Stimulated activated CD8-positive, alpha-beta memory T cell treated with anti-CD3 and anti-CD28 coated beads, Interleukin-2, amount 100 ng/mL, for 48 hours (primary cell): ENCODE data around the gene TCF15.
A peak's percentile ranks its signal among the peaks of the same experiment; 100 is the strongest.

Experiments
- DNase-seq, 2 donors: peaks; one replicate each; pipeline ENCODE4 v3.0.0-alpha.2; 2020; ENCODE audit warnings: low read depth in 2 of 2

TCF15 gene

GRCh38 chr20:610130-611046 lies at the start of gene TCF15:
Gene TCF15 (minus strand): TSS chr20:610309. CDS start chr20:610237, 72 bp downstream.
- no peak for DNase-seq

GRCh38 chr20:658731-659291 lies 48.7 kb upstream of the TCF15 start:
- DNase-seq, result no peak

DNA sequence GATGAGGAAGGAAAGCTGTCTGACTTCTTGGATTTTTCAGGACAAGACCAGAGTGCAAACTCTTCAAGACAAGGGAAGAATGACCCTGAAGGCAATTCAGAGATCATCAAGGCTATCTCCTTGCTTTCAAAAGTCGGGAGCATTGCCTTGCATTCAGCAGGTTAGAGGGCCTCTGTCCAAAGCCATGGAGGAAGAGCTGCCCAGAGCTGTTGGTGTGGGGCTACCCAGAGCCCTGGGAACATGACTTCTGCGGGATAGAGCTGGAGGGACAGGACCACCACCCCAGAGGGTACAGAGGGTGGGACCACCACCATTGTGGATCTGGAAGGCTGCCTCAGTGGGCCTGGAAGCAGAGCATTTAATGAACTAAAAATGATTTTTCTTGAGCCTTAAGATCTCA lies 48.1 kb upstream of the TCF15 start:
- no peak for DNase-seq

DNA sequence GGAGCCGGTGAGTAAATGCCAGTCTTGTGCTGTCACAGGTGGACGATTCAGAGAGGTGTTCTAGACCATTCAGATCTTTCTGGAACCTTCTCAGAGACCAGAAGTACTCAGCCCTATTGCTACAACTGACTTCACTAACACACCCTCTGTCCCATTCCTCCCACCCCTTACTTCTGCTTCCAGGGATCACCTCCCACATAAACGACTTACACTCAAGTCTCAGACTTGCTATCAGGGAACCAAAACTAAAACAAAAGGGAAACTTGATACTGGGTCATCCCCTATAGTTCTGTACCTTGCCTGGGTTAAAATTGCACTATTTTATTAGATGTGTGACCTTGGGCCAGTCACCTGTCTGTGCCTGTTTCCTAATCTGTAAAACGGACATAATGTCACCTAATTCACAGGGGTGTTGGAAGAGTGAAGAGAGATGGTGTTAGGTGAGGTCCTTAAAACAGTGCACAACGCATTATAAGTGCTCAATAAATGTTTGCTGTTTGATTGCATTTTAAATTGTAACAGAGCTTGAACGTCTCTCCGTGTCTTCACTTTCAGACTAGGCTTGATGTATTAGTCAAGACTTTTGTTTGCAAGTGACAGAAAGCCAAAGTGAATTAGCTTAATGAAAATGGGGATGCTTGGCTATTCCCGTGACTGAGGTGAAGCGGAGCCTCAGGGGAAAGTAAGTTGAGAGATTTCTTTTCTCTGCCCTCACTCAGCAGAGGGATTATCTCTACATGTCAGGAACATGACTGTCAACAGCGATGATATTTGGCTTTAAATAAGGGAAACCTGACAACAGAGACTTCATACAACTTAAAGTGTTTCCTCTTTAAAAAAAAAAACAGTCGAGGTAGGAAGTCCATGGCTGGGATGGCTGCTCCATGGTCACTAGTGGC lies 45.9 kb upstream of the TCF15 start:
- DNase-seq, result no peak

DNA sequence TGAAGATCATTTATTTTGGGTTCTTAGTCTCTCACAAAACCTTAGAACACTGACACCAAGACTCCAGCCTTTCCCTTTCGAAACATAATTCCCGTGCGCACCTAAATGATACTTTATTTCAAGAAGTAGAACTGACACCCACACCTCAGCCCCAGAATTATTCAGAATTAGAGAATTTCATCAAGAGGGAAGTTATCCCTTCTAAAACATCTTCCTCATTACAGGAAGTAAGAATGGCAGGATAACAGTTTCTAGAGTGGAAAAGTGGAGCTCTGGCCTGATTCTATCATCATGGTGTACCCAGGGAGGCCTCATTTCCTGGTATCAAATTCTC lies 44.3 kb upstream of the TCF15 start:
- DNase-seq, result no peak

DNA sequence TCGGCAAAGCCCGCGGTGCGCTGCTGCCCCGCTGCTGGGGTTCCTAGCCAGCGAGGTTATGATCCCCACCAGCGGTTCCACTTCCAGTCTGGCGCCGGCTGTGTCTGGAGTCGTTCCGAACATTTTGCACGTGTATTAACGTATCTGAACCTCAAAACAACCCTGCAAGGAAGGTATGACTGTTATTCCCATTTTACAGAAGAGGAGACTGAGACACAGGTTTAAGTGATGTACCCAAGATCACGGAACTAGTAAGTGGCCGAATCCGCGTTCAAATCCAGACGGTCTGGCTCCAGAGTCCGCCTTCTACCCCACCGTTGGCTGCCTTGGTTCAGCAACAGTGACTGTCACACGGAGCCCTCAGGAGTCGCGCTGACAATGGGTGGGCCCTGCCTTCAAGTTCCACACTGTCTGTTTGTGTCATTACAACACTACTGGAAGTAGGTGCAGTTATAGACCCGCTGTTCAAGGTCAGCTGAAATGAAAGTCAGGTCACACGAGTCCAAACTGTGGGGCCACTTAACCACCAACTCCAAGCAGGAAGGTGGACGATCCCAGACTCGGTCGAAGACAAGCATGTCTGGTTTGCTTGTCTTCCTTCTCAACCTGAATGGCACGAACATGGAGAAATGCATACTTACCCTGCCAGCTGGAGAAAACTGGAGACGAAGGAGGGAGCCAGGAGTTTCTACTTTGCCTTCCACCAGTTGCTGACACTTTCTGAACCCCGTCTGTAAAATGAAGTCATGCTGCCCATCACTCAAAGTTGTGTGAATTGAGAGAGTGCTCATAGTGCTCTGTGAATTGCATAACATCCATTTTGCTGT lies 43.7 kb upstream of the TCF15 start:
- DNase-seq, result no peak

DNA sequence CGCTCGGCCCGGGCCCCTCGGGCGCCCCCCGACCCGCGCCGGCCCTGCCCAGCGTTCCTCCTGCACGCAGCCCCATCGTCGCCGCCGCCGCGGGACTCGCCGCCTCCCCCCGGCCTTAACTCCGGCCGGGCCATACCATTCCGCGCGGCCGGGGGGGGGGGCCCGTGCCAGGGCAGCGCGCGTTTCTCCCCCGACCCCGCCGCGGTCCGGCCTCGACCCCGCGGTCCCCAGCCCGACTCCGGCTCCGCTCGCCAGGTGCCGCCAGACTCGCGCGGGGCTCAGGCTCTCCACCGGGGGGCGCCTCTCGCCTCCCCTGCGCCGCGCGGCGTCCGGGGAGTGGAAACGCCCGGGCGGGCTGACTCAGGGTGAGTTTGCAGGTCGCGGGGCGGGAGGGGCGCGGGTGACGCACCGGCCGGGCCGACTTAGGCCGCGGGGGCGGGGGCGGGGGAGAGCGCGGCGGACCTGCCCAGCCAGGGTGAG lies 43.0 kb upstream of the TCF15 start, which contains the start of gene SRXN1:
Gene SRXN1, minus strand, starts transcription at position 91 of the 480 bp plus-strand sequence. Its CDS starts 15 bp downstream, at position 76.
- peak; percentile 79 to 86 for DNase-seq

DNA sequence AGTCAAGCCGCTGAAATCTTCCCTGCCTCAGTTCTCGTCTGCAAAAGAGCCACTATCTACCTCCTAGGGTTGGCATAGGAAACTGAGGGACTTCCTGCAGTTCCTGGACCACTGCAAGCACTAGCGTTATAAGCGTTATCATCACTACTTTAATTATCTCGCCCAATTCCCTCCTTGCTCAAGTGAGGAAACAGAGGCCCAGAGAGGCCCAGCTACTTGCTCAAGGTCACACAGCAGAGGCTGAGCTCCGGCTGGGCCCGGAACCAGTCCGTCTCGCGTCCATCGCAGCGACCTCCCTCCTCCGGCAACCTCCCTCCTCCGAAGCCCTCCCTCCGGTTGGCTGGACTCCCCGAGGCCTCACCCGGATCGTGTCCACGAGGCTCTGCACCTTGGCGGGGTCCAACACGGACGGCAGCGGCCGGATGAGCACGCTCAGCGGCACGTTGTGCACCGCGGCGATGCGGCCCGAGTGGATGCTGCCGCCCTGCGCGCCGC lies 42.6 kb upstream of the TCF15 start:
- no peak for DNase-seq

DNA sequence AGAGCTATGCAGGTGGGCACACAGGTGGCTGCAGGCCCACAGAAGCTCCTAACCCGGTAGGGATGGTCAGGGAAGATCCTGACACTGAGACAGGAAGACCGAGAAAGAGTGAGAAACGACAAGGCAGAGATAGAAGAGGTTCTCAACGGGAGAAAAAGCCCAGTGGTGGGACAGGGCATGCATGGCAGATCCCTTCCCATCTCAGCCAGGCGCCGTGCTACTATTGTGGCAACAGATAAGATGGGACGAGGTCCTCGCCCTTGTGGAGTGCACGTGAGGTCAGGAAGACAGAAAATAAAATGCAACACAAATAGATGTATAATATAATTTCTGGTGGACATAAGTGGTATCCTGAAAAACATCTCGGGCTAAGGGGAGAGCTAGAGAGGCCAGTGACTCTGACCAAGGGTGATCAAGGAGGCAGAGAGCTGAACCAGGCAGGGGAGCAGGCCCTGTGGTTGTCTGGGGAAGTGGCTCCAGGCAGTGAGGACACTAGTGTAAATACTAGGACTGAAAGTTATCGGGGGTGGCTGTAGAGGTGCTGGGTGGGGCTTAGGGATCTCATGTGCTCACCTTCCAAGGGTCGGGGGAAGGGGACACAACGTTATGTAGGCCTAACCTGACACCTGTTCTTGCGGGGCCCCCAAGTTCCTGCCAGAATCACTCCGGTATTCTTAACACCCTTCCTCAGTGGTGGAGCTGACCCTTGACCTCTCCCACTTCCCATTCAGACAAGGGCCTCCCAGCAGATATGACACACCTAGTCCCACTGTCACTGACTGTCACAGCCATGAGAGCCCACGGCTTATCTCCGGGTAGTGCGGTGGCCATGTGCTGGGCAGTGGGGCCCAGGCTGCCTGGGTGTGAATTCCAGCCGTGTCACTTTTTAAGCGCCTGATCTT lies 41.9 kb upstream of the TCF15 start:
- DNase-seq, result no peak

GRCh38 chr20:650954-651353 lies 40.8 kb upstream of the TCF15 start:
- DNase-seq, result no peak

DNA sequence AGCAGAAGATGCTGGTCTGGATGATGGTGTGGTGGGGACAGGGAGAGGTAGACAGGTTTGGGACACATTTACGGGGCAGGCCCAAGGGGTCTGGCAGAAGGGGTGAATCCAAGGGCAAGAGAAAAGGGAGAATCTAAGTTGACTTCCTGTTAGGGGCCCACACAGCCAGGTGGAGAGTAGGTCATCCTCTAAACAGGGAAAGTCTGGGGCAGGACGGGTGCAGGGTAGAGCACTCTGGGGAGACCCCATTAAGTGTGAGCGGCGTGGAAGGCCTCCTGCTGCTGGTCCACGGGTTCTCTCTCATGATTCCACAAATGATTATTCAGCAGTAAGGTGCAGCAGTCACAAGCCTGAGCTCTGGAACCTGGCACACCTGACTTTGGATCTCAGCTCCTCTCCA lies 40.2 kb upstream of the TCF15 start:
- no peak for DNase-seq

DNA sequence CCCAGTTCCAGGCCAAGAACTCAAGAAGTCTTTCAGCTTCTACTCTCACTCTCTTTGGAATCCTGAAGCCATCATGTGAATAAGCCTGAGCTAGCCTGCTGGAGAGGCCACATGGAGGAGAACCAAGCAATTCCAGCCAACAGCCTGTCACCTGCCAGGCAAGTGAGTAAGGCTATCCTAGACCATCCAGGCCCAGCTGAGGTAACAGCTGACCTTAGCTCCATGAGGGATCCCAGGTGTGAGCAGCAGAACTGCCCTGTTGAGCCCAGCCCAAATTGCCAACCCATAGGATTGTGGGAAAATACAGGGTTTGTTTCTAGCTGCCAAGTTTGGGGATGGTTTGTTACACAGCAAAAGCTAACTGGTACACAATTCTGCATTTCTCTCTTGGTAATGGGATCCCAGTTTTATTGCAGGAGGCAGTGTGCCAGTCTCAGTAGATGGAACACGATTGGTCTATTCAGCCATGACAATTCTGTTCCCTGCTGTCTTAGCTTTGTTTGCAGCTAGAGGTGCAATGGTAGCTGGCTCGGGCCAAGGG lies 37.4 kb upstream of the TCF15 start:
- no peak for DNase-seq

DNA sequence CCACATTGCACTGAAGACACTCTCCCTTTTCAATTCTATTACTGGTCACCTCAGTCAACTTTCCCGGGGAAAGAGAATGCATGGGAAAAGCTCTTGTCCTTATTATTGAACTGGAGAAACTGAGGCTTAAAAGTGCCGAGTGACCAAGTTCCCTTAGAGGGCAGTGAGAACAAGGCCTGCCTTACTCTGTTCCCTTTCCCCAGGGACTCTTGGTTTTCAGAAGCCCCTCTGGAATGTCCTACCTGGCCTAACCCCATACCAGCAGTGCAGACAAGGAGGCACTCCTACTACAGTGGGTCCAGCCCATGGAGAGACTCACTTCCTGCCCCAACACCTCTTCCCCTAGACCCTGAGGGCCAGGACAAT lies 36.7 kb upstream of the TCF15 start:
- no peak for DNase-seq

- DNase-seq, result no peak
These were observed 36.2 kb upstream of the TCF15 start for GRCh38 chr20:646107-646867.

DNA sequence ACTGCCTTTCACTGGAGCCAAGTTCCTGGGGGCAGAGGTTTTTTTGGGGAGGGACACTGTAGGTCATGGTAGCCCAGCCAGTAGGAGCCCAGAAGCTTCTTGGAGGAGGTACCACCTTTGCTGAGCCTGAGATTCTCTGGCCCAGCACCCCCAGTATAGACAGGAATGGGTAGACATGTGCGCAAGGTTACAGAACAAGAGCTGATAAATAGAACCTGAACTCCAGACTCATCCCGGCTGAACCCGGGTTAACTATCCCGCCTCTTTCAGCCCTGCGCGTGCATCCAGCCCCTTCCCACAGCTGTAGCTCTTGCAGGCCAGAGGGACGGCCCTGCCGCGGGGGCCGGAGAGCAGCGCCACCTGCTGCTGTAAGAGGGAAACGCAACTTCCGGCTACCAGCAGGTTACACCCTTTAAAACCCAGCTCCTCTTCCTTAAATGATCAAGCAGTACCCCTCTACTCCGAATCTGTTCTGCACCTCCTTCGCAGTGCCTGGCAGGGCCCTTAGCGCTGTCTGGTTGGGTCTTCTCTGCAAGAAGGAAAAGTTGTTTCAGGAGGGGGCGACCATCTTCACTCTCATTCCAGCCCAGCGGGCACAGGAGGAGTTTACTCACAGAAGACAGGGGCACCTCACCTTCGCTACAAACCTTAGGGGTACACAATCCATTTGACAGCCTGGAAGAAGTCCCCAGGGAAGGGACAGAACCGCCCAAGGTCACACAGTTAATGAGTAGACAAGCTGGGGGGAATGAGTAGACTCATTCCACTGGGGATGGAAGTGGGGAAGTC lies 35.4 kb upstream of the TCF15 start:
- peak; percentile 51 to 63 for DNase-seq

DNA sequence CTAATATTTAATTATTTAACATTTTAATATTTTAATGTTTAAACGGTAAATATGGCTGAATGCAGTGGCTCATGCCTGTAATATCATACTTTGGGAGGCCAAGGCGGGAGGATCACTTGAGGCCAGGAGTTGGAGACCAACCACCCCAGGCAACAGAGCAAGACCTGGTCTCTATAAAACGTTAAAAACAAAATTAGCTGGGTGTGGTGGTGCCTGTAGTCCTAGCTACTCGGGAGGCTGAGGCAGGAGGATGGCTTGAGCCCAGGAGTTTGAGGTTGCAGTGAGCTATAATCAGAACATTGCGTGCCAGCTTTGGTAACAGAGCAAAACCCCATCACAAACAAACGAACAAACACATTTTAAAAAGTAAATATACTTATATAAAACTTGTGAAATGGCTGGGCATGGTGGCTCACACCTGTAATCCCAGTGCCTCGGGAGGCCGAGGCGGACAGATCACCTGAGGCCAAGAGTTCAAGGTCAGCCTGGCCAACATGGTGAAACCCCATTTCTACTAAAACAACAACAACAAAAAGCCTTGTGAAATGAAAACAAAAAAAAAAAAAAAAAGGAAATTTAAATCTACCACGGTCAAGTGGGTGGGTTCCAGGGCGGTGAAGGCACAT lies 34.7 kb upstream of the TCF15 start:
- no peak for DNase-seq

- no peak for DNase-seq
These were observed 32.5 kb upstream of the TCF15 start for GRCh38 chr20:642398-643174.
